NOMO-1 treated with DMSO at 0.1 percent for 48 hours (cell line): ENCODE results near the gene CD300LB.

Source experiments
- DNase-seq: peaks from one replicate; lab custom pipeline; 2025; ENCODE audit not compliant: unreplicated experiment; lab: John Stamatoyannopoulos, UW

Gene CD300LB

GRCh38 chr17:74550602-74551001, 19.3 kb upstream of the CD300LB start:
- no peak for DNase-seq

- no peak for DNase-seq
Observed at GRCh38 chr17:74549343-74549742, 18.1 kb upstream of the CD300LB start.

GRCh38 chr17:74547736-74548135, 16.5 kb upstream of the CD300LB start:
- peak; percentile 39 for DNase-seq

- no peak for DNase-seq
Observed at GRCh38 chr17:74547264-74547663, 16.0 kb upstream of the CD300LB start.

- DNase-seq, result no peak
Observed at GRCh38 chr17:74546586-74546985, 15.3 kb upstream of the CD300LB start.

GRCh38 chr17:74545843-74546230, 14.6 kb upstream of the CD300LB start, which contains the start of gene CD300C:
TSS of gene CD300C (minus strand) at chr17:74546115. CDS start at chr17:74545782, 333 bp downstream.
- DNase-seq, result peak; percentile 85

- DNase-seq, result no peak
Observed at GRCh38 chr17:74544991-74545842, 13.9 kb upstream of the CD300LB start.

GRCh38 chr17:74543891-74544760, 12.9 kb upstream of the CD300LB start:
- no peak for DNase-seq

GRCh38 chr17:74543406-74543805, 12.1 kb upstream of the CD300LB start:
- DNase-seq, result no peak

GRCh38 chr17:74542727-74543383, 11.6 kb upstream of the CD300LB start:
- DNase-seq, result no peak

- DNase-seq, result no peak
Observed at GRCh38 chr17:74542166-74542565, 10.9 kb upstream of the CD300LB start.

- no peak for DNase-seq
Observed at GRCh38 chr17:74541176-74542111, 10.2 kb upstream of the CD300LB start.

- DNase-seq, result no peak
Observed at GRCh38 chr17:74539281-74539820, 8.1 kb upstream of the CD300LB start.

- DNase-seq, result no peak
Observed at GRCh38 chr17:74536890-74537289, 5.6 kb upstream of the CD300LB start.

GRCh38 chr17:74532115-74532514, 840 bp upstream of the CD300LB start:
- peak; percentile 100 for DNase-seq

GRCh38 chr17:74530831-74531150, 484 bp downstream of the CD300LB start:
- DNase-seq, result no peak

GRCh38 chr17:74529243-74529642, 2.0 kb downstream of the CD300LB start:
- DNase-seq, result no peak

GRCh38 chr17:74528491-74529199, 2.6 kb downstream of the CD300LB start:
- peak; percentile 99 for DNase-seq

GRCh38 chr17:74527756-74528155, 3.5 kb downstream of the CD300LB start:
- DNase-seq, result no peak

- no peak for DNase-seq
Observed at GRCh38 chr17:74527081-74527480, 4.2 kb downstream of the CD300LB start.
